ENCODE measurements around the gene SMG6. TPM values are rescaled to one million over a fixed set of nuclear protein-coding genes. Genes with fewer than 3 reads are reported as not detected.

Gene SMG6
- total and polyA plus RNA-seq, 2 donors (not counting 3 experiments of a cell fraction or from before 2014, with no cell fraction given) = 40.1 to 42.2 TPM

DNA sequence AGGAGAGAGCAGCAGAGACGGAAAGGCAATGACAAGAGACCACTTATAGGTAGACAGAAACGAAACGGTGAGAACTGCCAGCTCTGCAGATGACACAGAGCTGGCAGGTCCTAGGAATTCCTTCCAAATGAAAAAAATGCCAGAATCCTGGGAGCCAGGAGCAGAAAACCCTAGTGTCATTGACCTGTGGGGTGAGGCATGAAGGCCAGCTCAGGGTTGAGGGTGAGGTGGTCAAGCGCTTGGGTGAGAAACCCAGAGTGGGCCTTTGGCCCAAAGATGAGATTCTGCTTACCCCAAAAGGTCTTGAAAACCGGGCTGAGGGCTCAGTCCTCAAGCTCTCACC is 239.5 kb downstream of the SMG6 start:
- no peak for FAIRE-seq
- intact Hi-C loops (cut with micrococcal nuclease) (no loop called here), dilution Hi-C loops (cut with MboI; ENCODE audit: extremely low pct_ligation_motif_present, low sequenced_read_pairs) (no loop called here)
- ChIA-PET POLR2A (no interaction called here), CTCF (interaction anchor here (0.9 to 17.2 kb wide), 5 partner anchors 9 to 189 kb away, joined by 3 to 455 read pairs (median 5); partner anchors contain the start of gene HIC1)
- Histone ChIP-seq H3K4me3 (replicated peaks in 1 of 3; ENCODE audit: insufficient read depth in 1 of 3, low read depth in 1 of 3, low read length in 3 of 3) (no peak overlapping the region), H3K79me2 (ENCODE audit: control insufficient read depth, insufficient read depth, low read length) (peaks cover 8% of the 10 kb centered on the region), H3K9ac (replicated peaks; ENCODE audit: extremely low read depth, insufficient read depth, low read length) (no peak overlapping the region), H3K4me1 (ENCODE audit: control insufficient read depth, extremely low read depth, insufficient read depth, low read length) (peaks cover 49% of the 10 kb centered on the region), H3K27me3 (ENCODE audit: control insufficient read depth in 2 of 2, insufficient read depth in 2 of 2, low read length in 2 of 2) (no peaks in the 10 kb centered on the region), H3K36me3 (ENCODE audit: control insufficient read depth in 2 of 2, extremely low read depth in 1 of 2, insufficient read depth in 2 of 2, low read length in 2 of 2) (peaks cover 0 to 13% of the 10 kb centered on the region in 2 experiments), H3K9me1 (replicated peaks; ENCODE audit: control insufficient read depth, extremely low read depth, insufficient read depth, low read length) (no peaks in the 10 kb centered on the region), H4K20me1 (replicated peaks; ENCODE audit: control insufficient read depth, extremely low read depth, insufficient read depth, low read length) (no peaks in the 10 kb centered on the region), H3K27ac (ENCODE audit: insufficient read depth, low read depth, low read length) (no peak overlapping the region), H2AFZ (ENCODE audit: low read depth, low read length) (no peak overlapping the region), H3K4me2 (ENCODE audit: insufficient read depth, low read length) (no peak overlapping the region), H3K9me3 (replicated peaks; ENCODE audit: control insufficient read depth, insufficient read depth, low read length) (no peaks in the 10 kb centered on the region)
- no peak for TF ChIP-seq POLR2AphosphoS5 (IDR thresholded peaks at IDR 0.05; ENCODE audit: insufficient read depth, low read depth, low read length)
- no peak for TF ChIP-seq GATA2 (IDR thresholded peaks at IDR 0.05; ENCODE audit: insufficient read depth, insufficient read length, low read depth, low read length)
- no peak for TF ChIP-seq JUN (IDR thresholded peaks at IDR 0.05; ENCODE audit: borderline replicate concordance, insufficient read depth, insufficient read length, low read depth)
- no peak for TF ChIP-seq FOS (IDR thresholded peaks at IDR 0.05; ENCODE audit: borderline replicate concordance, insufficient read depth, low read length)
- DNase-seq (ENCODE audit: low read depth, low spot score) = no peak
- BruUV-seq (replicated peaks) = no TSS peak

DNA sequence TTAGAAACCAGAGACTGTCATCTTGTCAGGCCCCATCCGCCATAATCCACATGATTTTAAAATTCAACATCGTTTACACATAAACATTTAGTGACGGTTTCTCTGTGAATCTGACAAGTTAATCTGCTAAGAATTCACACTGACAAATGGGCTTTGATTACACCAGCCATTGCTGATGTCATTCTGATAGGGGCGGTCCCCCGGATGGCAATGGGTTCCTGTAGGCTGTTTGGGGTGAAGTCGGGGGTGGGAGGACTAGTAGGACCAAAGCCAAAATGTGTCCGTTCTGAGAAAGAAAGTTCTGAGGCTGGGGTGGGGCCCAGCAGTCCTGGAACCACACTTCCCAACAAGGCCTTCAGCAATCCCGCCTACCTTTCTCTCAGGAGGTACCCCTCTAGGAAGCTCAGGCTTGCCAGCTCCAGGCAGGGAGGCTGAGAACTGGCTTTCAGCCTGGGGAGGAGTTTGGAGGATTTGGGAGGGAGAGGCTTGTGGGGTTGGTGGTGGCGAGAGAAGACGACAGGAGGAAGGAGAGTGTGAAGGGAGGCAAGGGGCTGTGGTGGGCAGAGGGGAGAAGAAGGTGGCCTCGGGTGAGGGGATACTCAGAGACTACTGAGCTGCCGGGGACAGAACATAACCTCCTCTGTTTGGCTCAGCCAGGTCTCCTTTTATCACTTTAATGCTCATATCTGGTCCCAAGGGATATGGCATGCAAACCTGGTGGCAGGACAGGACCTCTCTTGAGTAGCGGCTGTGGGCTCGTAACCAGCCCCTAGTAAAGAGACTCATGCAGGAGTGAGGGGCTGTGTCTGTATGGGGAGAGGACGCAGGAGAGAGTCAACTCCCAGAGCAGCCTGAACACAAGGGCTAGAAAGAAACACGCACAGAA is 240.1 kb downstream of the SMG6 start:
- Histone ChIP-seq H3K9ac (replicated peaks; ENCODE audit: extremely low read depth, insufficient read depth, low read length) (no peak overlapping the region), H3K36me3 (ENCODE audit: control insufficient read depth in 2 of 2, extremely low read depth in 1 of 2, insufficient read depth in 2 of 2, low read length in 2 of 2) (peaks cover 1 to 13% of the 10 kb centered on the region in 2 experiments), H3K4me2 (ENCODE audit: insufficient read depth, low read length) (no peak overlapping the region), H3K9me1 (replicated peaks; ENCODE audit: control insufficient read depth, extremely low read depth, insufficient read depth, low read length) (no peaks in the 10 kb centered on the region), H3K4me1 (ENCODE audit: control insufficient read depth, extremely low read depth, insufficient read depth, low read length) (peaks cover 43% of the 10 kb centered on the region), H3K9me3 (replicated peaks; ENCODE audit: control insufficient read depth, insufficient read depth, low read length) (no peaks in the 10 kb centered on the region), H3K27ac (ENCODE audit: insufficient read depth, low read depth, low read length) (peak overlapping the region; percentile 4), H2AFZ (ENCODE audit: low read depth, low read length) (no peak overlapping the region), H3K4me3 (replicated peaks in 1 of 3; ENCODE audit: insufficient read depth in 1 of 3, low read depth in 1 of 3, low read length in 3 of 3) (no peak overlapping the region), H3K79me2 (ENCODE audit: control insufficient read depth, insufficient read depth, low read length) (peaks cover 11% of the 10 kb centered on the region), H3K27me3 (ENCODE audit: control insufficient read depth in 2 of 2, insufficient read depth in 2 of 2, low read length in 2 of 2) (no peaks in the 10 kb centered on the region), H4K20me1 (replicated peaks; ENCODE audit: control insufficient read depth, extremely low read depth, insufficient read depth, low read length) (no peaks in the 10 kb centered on the region)
- BruUV-seq (replicated peaks) = no TSS peak
- FAIRE-seq (no peak), DNase-seq (ENCODE audit: low read depth, low spot score) (no peak)
- POLR2A ChIA-PET = no interaction called here
- TF ChIP-seq EZH2 (IDR thresholded peaks at IDR 0.05; ENCODE audit: borderline replicate concordance, low read depth, low read length, severe bottlenecking) = no peak
- TF ChIP-seq MYC (IDR thresholded peaks at IDR 0.05; ENCODE audit: low read depth, low read length) = no peak
- TF ChIP-seq, protein P1, sequence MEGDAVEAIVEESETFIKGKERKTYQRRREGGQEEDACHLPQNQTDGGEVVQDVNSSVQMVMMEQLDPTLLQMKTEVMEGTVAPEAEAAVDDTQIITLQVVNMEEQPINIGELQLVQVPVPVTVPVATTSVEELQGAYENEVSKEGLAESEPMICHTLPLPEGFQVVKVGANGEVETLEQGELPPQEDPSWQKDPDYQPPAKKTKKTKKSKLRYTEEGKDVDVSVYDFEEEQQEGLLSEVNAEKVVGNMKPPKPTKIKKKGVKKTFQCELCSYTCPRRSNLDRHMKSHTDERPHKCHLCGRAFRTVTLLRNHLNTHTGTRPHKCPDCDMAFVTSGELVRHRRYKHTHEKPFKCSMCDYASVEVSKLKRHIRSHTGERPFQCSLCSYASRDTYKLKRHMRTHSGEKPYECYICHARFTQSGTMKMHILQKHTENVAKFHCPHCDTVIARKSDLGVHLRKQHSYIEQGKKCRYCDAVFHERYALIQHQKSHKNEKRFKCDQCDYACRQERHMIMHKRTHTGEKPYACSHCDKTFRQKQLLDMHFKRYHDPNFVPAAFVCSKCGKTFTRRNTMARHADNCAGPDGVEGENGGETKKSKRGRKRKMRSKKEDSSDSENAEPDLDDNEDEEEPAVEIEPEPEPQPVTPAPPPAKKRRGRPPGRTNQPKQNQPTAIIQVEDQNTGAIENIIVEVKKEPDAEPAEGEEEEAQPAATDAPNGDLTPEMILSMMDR (IDR thresholded peaks at IDR 0.05; ENCODE audit: extremely low read depth in 1 of 2, insufficient read depth in 1 of 2, low read depth in 1 of 2, low read length in 2 of 2) = no peak
- no peak for TF ChIP-seq POLR2A (IDR thresholded peaks at IDR 0.05; ENCODE audit: low read depth, low read length)
- TF ChIP-seq POLR2AphosphoS5 (IDR thresholded peaks at IDR 0.05; ENCODE audit: insufficient read depth, low read depth, low read length) = no peak
- no peak for TF ChIP-seq JUN (IDR thresholded peaks at IDR 0.05; ENCODE audit: borderline replicate concordance, insufficient read depth, insufficient read length, low read depth)
- TF ChIP-seq FOS (IDR thresholded peaks at IDR 0.05; ENCODE audit: borderline replicate concordance, insufficient read depth, low read length) = no peak
- intact Hi-C loops (cut with micrococcal nuclease) = no loop called here
- CTCF ChIA-PET = interaction anchor here (0.9 to 17.2 kb wide), 5 partner anchors 8 to 190 kb away, joined by 3 to 455 read pairs (median 5); partner anchors contain the start of gene HIC1
- dilution Hi-C loops (cut with MboI; ENCODE audit: extremely low pct_ligation_motif_present, low sequenced_read_pairs) = no loop called here
